Naive thymus-derived CD4-positive, alpha-beta T cell (primary cell): ENCODE measurements around the gene COG4. TPM values are rescaled to one million over a fixed set of nuclear protein-coding genes. Genes with fewer than 3 reads are reported as not detected.

Experiments
- ATAC-seq: fragments of 150-1000 bp; cut with Tn5 transposase; 2 replicates; pipeline ENCODE4 v1.10.0; 2021; ENCODE audit warnings: mild to moderate bottlenecking, moderate library complexity
- CTCF ChIA-PET: fragments of 350-600 bp; sonication (Branson Sonifier 250); formaldehyde crosslinking; loops from one replicate; lab custom pipeline; 2021; ENCODE audit warnings: antibody characterized with exemption; lab: Charles Lee
- POLR2A ChIA-PET: fragments of 350-600 bp; sonication (Branson Sonifier 250); formaldehyde crosslinking; loops from one replicate; lab custom pipeline; 2021; ENCODE audit warnings: antibody characterized with exemption, inconsistent platforms; lab: Charles Lee
- DNase-seq, 9 donors: peaks; one replicate each; pipeline versions ENCODE4 v3.0.0 to v3.0.0-alpha.2; 2020 to 2022; ENCODE audit warnings: mixed read lengths in 1 of 9
- H3K27ac ChIP-seq: one replicate; pipeline ENCODE4 v1.7.0; 2013; ENCODE audit warnings: mild to moderate bottlenecking, low read depth, low read length, moderate library complexity
- H3K27me3 ChIP-seq, 2 donors: one replicate each; pipeline ENCODE4 v1.7.0; 2013; ENCODE audit warnings: low read length in 2 of 2, mild to moderate bottlenecking in 2 of 2, moderate library complexity in 2 of 2; ENCODE audit not compliant: control insufficient read depth in 2 of 2, insufficient read depth in 2 of 2
- H3K36me3 ChIP-seq, 3 experiments: 1 replicate in 2 of 3; 2 replicates in 1 of 3; pipeline ENCODE4 v1.7.0; 2013; ENCODE audit warnings: low read length in 3 of 3, mild to moderate bottlenecking in 3 of 3, moderate library complexity in 1 of 3; ENCODE audit not compliant: insufficient read depth in 3 of 3, control insufficient read depth in 2 of 3
- H3K4me1 ChIP-seq, 2 donors: one replicate each; pipeline ENCODE4 v1.7.0; 2013; ENCODE audit warnings: low read length in 2 of 2, mild to moderate bottlenecking in 2 of 2, moderate library complexity in 1 of 2; ENCODE audit not compliant: control insufficient read depth in 2 of 2, insufficient read depth in 2 of 2
- H3K4me3 ChIP-seq: 2 replicates; pipeline ENCODE4 v1.7.0; 2013; ENCODE audit warnings: mild to moderate bottlenecking, low read length
- H3K9me3 ChIP-seq, 3 experiments: 1 replicate in 2 of 3; 2 replicates in 1 of 3; pipeline ENCODE4 v1.7.0; 2013; ENCODE audit warnings: low read length in 3 of 3; ENCODE audit not compliant: control insufficient read depth in 2 of 3
- H3K27ac Mint-ChIP-seq, 9 donors: one replicate each; pipeline ENCODE4 v1.8.0; 2020 to 2022; ENCODE audit warnings: mixed read lengths in 9 of 9, mild to moderate bottlenecking in 8 of 9, moderate library complexity in 5 of 9, inconsistent platforms in 2 of 9
- H3K27me3 Mint-ChIP-seq, 5 donors: one replicate each; pipeline ENCODE4 v1.8.0; 2021 to 2022; ENCODE audit warnings: mixed read lengths in 5 of 5, mild to moderate bottlenecking in 1 of 5
- H3K36me3 Mint-ChIP-seq, 5 donors: one replicate each; pipeline ENCODE4 v1.8.0; 2020 to 2022; ENCODE audit warnings: mixed read lengths in 5 of 5, mild to moderate bottlenecking in 3 of 5, inconsistent platforms in 1 of 5
- H3K4me1 Mint-ChIP-seq, 7 donors: one replicate each; pipeline ENCODE4 v1.8.0; 2020 to 2022; ENCODE audit warnings: mixed read lengths in 7 of 7, mild to moderate bottlenecking in 3 of 7, inconsistent platforms in 1 of 7
- H3K4me3 Mint-ChIP-seq, 10 donors: one replicate each; pipeline ENCODE4 v1.8.0; 2020 to 2022; ENCODE audit warnings: mild to moderate bottlenecking in 10 of 10, mixed read lengths in 10 of 10, moderate library complexity in 6 of 10, inconsistent platforms in 2 of 10
- H3K9me3 Mint-ChIP-seq, 11 donors: one replicate each; pipeline ENCODE4 v1.8.0; 2020 to 2022; ENCODE audit warnings: mixed read lengths in 11 of 11, mild to moderate bottlenecking in 4 of 11, inconsistent platforms in 1 of 11, moderate library complexity in 1 of 11
- intact Hi-C, 2 donors: fragments of 100-400 bp; cut with micrococcal nuclease; formaldehyde crosslinking; loops; one replicate each; pipeline ENCODE4 v1.15.1; 2023
- polyA plus RNA-seq, 2 donors: library from polyadenylated mRNA; unstranded; fragments of 300-500 nt; fragmentation: Illumina TruSeq; gene quantifications; one replicate each; pipeline ENCODE4 v1.2.3, GENCODE V29; 2021
- total RNA-seq, 6 experiments: library from RNA in 5 of 6; stranded (reverse) in 5 of 6; gene quantifications; 1 replicate in 5 of 6; 2 replicates in 1 of 6; pipeline ENCODE4 v1.2.3 and lab custom pipeline; 2021 to 2026

Gene COG4
- total and polyA plus RNA-seq, 7 experiments from 2014 or later = 38.3 to 68.6 (median 50.5) TPM

- H3K9me3 Mint-ChIP-seq = peaks cover 0 to 3% (median 0%) of the 10 kb centered on the region in 11 donors
- Histone ChIP-seq H3K4me3 (no peak overlapping the region), H3K27ac (no peak overlapping the region), H3K9me3 (no peaks in the 10 kb centered on the region), H3K4me1 (no peaks in the 10 kb centered on the region), H3K36me3 (peaks cover 57 to 96% (median 60%) of the 10 kb centered on the region in 3 experiments), H3K27me3 (no peaks in the 10 kb centered on the region)
- peaks cover 0 to 14% (median 0%) of the 10 kb centered on the region in 7 donors for H3K4me1 Mint-ChIP-seq
- ATAC-seq (no peak), DNase-seq (no peak)
- H3K36me3 Mint-ChIP-seq = peaks cover 16 to 62% (median 32%) of the 10 kb centered on the region in 5 donors
- intact Hi-C loops = no loop called here
- CTCF ChIA-PET = no interaction called here
- peak overlapping the region in 2 of 9 donors; percentile 28 to 32 for H3K27ac Mint-ChIP-seq
- H3K27me3 Mint-ChIP-seq = no peaks in the 10 kb centered on the region
- POLR2A ChIA-PET = interaction anchor here (1.0 kb wide), 1 partner anchor 202 kb away, joined by 3 read pairs; no protein-coding TSS in a partner anchor
- H3K4me3 Mint-ChIP-seq = no peak overlapping the region
Measured at GRCh38 chr16:70568601-70569237, 45.4 kb upstream of the COG4 start.

- intact Hi-C loops = no loop called here
- Histone ChIP-seq H3K36me3 (peaks cover 65 to 99% (median 66%) of the 10 kb centered on the region in 3 experiments), H3K27ac (no peak overlapping the region), H3K4me1 (no peaks in the 10 kb centered on the region), H3K27me3 (no peaks in the 10 kb centered on the region), H3K9me3 (no peaks in the 10 kb centered on the region), H3K4me3 (no peak overlapping the region)
- Mint-ChIP-seq H3K27me3 (no peaks in the 10 kb centered on the region), H3K27ac (peak overlapping the region in 1 of 9 donors; percentile 67), H3K36me3 (peaks cover 0 to 60% (median 35%) of the 10 kb centered on the region in 5 donors), H3K9me3 (peaks cover 0 to 3% (median 0%) of the 10 kb centered on the region in 11 donors), H3K4me3 (no peak overlapping the region), H3K4me1 (peaks cover 0 to 5% (median 0%) of the 10 kb centered on the region in 7 donors)
- ATAC-seq (no peak), DNase-seq (no peak)
- CTCF ChIA-PET = interaction anchor here (0.6 kb wide), 1 partner anchor 56 kb away, joined by 3 read pairs; no protein-coding TSS in a partner anchor
- POLR2A ChIA-PET = interaction anchor here (0.5 to 0.8 kb wide), 2 partner anchors 40 to 184 kb away, joined by 3 to 4 read pairs; no protein-coding TSS in a partner anchor
Measured at GRCh38 chr16:70565053-70565452, 41.7 kb upstream of the COG4 start.

GRCh38 chr16:70563636-70564035 lies 40.3 kb upstream of the COG4 start:
- Histone ChIP-seq H3K27ac (no peak overlapping the region), H3K36me3 (peaks cover 61 to 98% (median 68%) of the 10 kb centered on the region in 3 experiments), H3K4me1 (no peaks in the 10 kb centered on the region), H3K9me3 (no peaks in the 10 kb centered on the region), H3K27me3 (no peaks in the 10 kb centered on the region), H3K4me3 (no peak overlapping the region)
- H3K36me3 Mint-ChIP-seq = peaks cover 0 to 52% (median 33%) of the 10 kb centered on the region in 5 donors
- H3K27ac Mint-ChIP-seq = peak overlapping the region in 1 of 9 donors; percentile 43
- intact Hi-C loops = no loop called here
- peaks cover 0 to 5% (median 0%) of the 10 kb centered on the region in 7 donors for H3K4me1 Mint-ChIP-seq
- POLR2A ChIA-PET = no interaction called here
- ATAC-seq (no peak), DNase-seq (no peak)
- CTCF ChIA-PET = interaction anchor here (0.6 kb wide), 1 partner anchor 33 kb away, joined by 3 read pairs; no protein-coding TSS in a partner anchor
- H3K27me3 Mint-ChIP-seq = no peaks in the 10 kb centered on the region
- peaks cover 0 to 3% (median 0%) of the 10 kb centered on the region in 11 donors for H3K9me3 Mint-ChIP-seq
- no peak overlapping the region for H3K4me3 Mint-ChIP-seq

- no peak overlapping the region for H3K27ac ChIP-seq
- H3K36me3 Mint-ChIP-seq = peaks cover 0 to 52% (median 36%) of the 10 kb centered on the region in 5 donors
- H3K9me3 ChIP-seq = no peaks in the 10 kb centered on the region
- no peaks in the 10 kb centered on the region for H3K27me3 Mint-ChIP-seq
- ATAC-seq (no peak), DNase-seq (no peak)
- peaks cover 0 to 5% (median 0%) of the 10 kb centered on the region in 7 donors for H3K4me1 Mint-ChIP-seq
- H3K4me3 ChIP-seq = no peak overlapping the region
- H3K27ac Mint-ChIP-seq = peak overlapping the region in 1 of 9 donors; percentile 26
- H3K36me3 ChIP-seq = peaks cover 54 to 98% (median 56%) of the 10 kb centered on the region in 3 experiments
- H3K4me1 ChIP-seq = no peaks in the 10 kb centered on the region
- intact Hi-C loops = no loop called here
- POLR2A ChIA-PET = interaction anchor here (1.3 kb wide), 1 partner anchor 9 kb away, joined by 3 read pairs; no protein-coding TSS in a partner anchor
- CTCF ChIA-PET = no interaction called here
- H3K9me3 Mint-ChIP-seq = peaks cover 0 to 3% (median 0%) of the 10 kb centered on the region in 11 donors
- H3K4me3 Mint-ChIP-seq = no peak overlapping the region
- H3K27me3 ChIP-seq = no peaks in the 10 kb centered on the region
Measured at GRCh38 chr16:70561623-70562022, 38.3 kb upstream of the COG4 start.

GRCh38 chr16:70556063-70556462 lies 32.7 kb upstream of the COG4 start:
- Histone ChIP-seq H3K36me3 (peaks cover 35 to 99% (median 49%) of the 10 kb centered on the region in 3 experiments), H3K4me3 (no peak overlapping the region), H3K27ac (no peak overlapping the region), H3K27me3 (no peaks in the 10 kb centered on the region), H3K9me3 (no peaks in the 10 kb centered on the region), H3K4me1 (no peaks in the 10 kb centered on the region)
- H3K4me3 Mint-ChIP-seq = no peak overlapping the region
- intact Hi-C loops = loop anchor here in 1 of 2 donors (10.0 kb wide), 1 partner anchor 99 kb away; no protein-coding TSS in a partner anchor
- no peaks in the 10 kb centered on the region for H3K9me3 Mint-ChIP-seq
- H3K27ac Mint-ChIP-seq = peak overlapping the region in 5 of 9 donors; percentile 7 to 72 (median 53)
- CTCF ChIA-PET = no interaction called here
- POLR2A ChIA-PET = no interaction called here
- no peak for DNase-seq
- peaks cover 4 to 61% (median 33%) of the 10 kb centered on the region in 5 donors for H3K36me3 Mint-ChIP-seq
- H3K27me3 Mint-ChIP-seq = no peaks in the 10 kb centered on the region
- ATAC-seq = no peak
- H3K4me1 Mint-ChIP-seq = peaks cover 2 to 16% (median 5%) of the 10 kb centered on the region in 7 donors

- H3K36me3 Mint-ChIP-seq = peaks cover 4 to 71% (median 44%) of the 10 kb centered on the region in 5 donors
- no peaks in the 10 kb centered on the region for H3K4me1 ChIP-seq
- POLR2A ChIA-PET = no interaction called here
- no peak for ATAC-seq
- intact Hi-C loops = loop anchor here in 1 of 2 donors (10.0 kb wide), 1 partner anchor 101 kb away; no protein-coding TSS in a partner anchor
- peaks cover 8 to 26% (median 18%) of the 10 kb centered on the region in 7 donors for H3K4me1 Mint-ChIP-seq
- CTCF ChIA-PET = interaction anchor here (0.5 to 0.7 kb wide), 2 partner anchors 45 to 1876 kb away, joined by 3 read pairs; no protein-coding TSS in a partner anchor
- no peak overlapping the region for H3K27ac ChIP-seq
- peak overlapping the region in 3 of 9 donors; percentile 26 to 76 (median 54) for H3K27ac Mint-ChIP-seq
- H3K27me3 ChIP-seq = no peaks in the 10 kb centered on the region
- no peaks in the 10 kb centered on the region for H3K27me3 Mint-ChIP-seq
- H3K9me3 Mint-ChIP-seq = no peaks in the 10 kb centered on the region
- no peak for DNase-seq
- H3K9me3 ChIP-seq = no peaks in the 10 kb centered on the region
- H3K4me3 ChIP-seq = no peak overlapping the region
- peaks cover 41 to 99% (median 55%) of the 10 kb centered on the region in 3 experiments for H3K36me3 ChIP-seq
- H3K4me3 Mint-ChIP-seq = no peak overlapping the region
Measured at GRCh38 chr16:70553645-70554044, 30.3 kb upstream of the COG4 start.
